BLaER1 (cell line): ENCODE data around the gene CFAP100.

ENCODE experiments used
- H3K27ac ChIP-seq: shearing (Covaris generic); formaldehyde crosslinking; 2 replicates; pipeline ENCODE4 v1.8.1; 2022
- H3K27me3 ChIP-seq: shearing (Covaris generic); formaldehyde crosslinking; 2 replicates; pipeline ENCODE4 v1.8.1; 2022
- H3K36me3 ChIP-seq: shearing (Covaris generic); formaldehyde crosslinking; 2 replicates; pipeline ENCODE4 v1.8.1; 2022
- H3K4me1 ChIP-seq: shearing (Covaris generic); formaldehyde crosslinking; 2 replicates; pipeline ENCODE4 v1.8.1; 2022
- H3K4me2 ChIP-seq: shearing (Covaris generic); formaldehyde crosslinking; 2 replicates; pipeline ENCODE4 v1.8.1; 2022
- H3K4me3 ChIP-seq: shearing (Covaris generic); formaldehyde crosslinking; 2 replicates; pipeline ENCODE4 v1.8.1; 2022
- H3K9ac ChIP-seq: shearing (Covaris generic); formaldehyde crosslinking; 2 replicates; pipeline ENCODE4 v1.8.1; 2022
- H3K9me3 ChIP-seq: shearing (Covaris generic); formaldehyde crosslinking; 2 replicates; pipeline ENCODE4 v1.8.1; 2022
- H4K20me1 ChIP-seq: shearing (Covaris generic); formaldehyde crosslinking; 2 replicates; pipeline ENCODE4 v1.8.1; 2022
- Cebpa-rat ChIP-seq: shearing (Covaris generic); IDR thresholded peaks from 2 replicates; pipeline ENCODE4 v1.8.1; 2022

Gene CFAP100

DNA sequence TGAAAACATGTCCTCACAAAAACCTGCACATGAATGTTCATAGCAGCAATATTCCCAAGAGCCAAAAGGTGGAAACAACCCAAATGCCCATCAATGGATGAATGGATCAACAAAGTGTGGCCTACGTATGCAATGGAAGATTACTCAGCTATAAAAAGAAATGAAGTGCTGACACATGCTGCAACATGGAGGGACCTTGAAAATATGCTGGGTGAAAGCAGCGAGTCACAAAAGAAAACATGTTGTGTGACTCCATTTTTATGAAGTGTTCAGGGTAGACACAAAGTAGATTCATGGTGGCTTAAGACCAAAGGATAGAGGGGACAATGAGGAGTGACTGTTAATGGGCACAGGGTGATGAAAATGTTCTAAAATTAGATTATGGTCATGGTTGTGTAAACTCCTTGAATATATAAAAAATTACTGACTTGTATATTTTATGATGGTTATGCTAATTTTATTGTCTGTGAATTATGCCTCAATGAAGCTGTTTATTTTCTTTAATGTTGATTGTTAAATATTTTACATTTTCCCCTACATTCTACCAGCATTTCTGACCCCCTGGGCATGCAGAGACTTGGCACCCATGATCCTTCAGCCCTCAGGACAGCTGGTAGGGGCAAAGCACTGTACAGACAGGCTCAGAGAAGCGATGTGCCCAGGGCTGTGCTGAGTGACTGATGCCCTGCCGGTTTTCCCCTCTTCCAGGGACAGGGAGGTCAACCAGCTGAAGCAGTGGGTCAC, 37.8 kb downstream of the CFAP100 start:
- Histone ChIP-seq H3K9me3 (peaks cover 6% of the 10 kb centered on the region; the same call in 1 of the 2 replicates), H3K4me3 (no peak overlapping the region), H3K36me3 (peaks cover 46% of the 10 kb centered on the region), H4K20me1 (no peaks in the 10 kb centered on the region), H3K4me2 (no peak overlapping the region), H3K9ac (no peak overlapping the region), H3K27ac (no peak overlapping the region), H3K27me3 (no peaks in the 10 kb centered on the region), H3K4me1 (no peaks in the 10 kb centered on the region)
- no peak for TF ChIP-seq Cebpa-rat

GRCh38 chr3:126433105-126433430, 38.4 kb downstream of the CFAP100 start:
- Histone ChIP-seq H3K4me2 (no peak overlapping the region), H3K27ac (no peak overlapping the region)
- no peak for TF ChIP-seq Cebpa-rat

GRCh38 chr3:126433496-126434263, 39.0 kb downstream of the CFAP100 start:
- Histone ChIP-seq H3K4me1 (no peaks in the 10 kb centered on the region), H4K20me1 (no peaks in the 10 kb centered on the region), H3K27ac (no peak overlapping the region), H3K9me3 (no peaks in the 10 kb centered on the region), H3K36me3 (peaks cover 57% of the 10 kb centered on the region), H3K4me3 (no peak overlapping the region), H3K9ac (no peak overlapping the region), H3K4me2 (no peak overlapping the region), H3K27me3 (no peaks in the 10 kb centered on the region)
- TF ChIP-seq Cebpa-rat = no peak

More at GRCh38 chr3:126433105-126433430, 38.4 kb downstream of the CFAP100 start:
- Histone ChIP-seq H3K9me3 (peaks cover 1% of the 10 kb centered on the region; the same call in 1 of the 2 replicates), H3K9ac (no peak overlapping the region), H3K27me3 (no peaks in the 10 kb centered on the region), H3K4me3 (no peak overlapping the region), H3K36me3 (peaks cover 51% of the 10 kb centered on the region), H4K20me1 (no peaks in the 10 kb centered on the region), H3K4me1 (no peaks in the 10 kb centered on the region)

DNA sequence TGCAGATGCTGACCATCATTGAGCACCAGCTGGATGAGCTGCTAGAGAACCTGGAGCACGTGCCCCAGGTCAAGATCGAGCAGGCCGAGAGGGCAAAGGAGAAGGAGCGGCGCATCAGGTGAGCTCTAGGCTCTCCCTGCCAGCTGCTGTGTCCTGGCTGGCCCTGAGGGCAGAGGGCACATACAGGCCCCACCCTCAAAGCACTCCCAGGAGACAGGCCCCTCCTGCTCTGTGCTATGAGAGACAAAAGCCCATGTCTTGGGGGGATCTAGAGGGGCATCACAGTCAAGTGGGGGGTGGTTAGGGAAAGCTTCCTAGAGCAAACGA, 39.5 kb downstream of the CFAP100 start:
- H3K4me1 ChIP-seq = no peaks in the 10 kb centered on the region
- H3K4me3 ChIP-seq = no peak overlapping the region
- no peaks in the 10 kb centered on the region for H3K27me3 ChIP-seq
- no peak for TF ChIP-seq Cebpa-rat
- H3K27ac ChIP-seq = no peak overlapping the region
- H3K4me2 ChIP-seq = no peak overlapping the region
- H3K9ac ChIP-seq = no peak overlapping the region
- H3K9me3 ChIP-seq = no peaks in the 10 kb centered on the region
- no peaks in the 10 kb centered on the region for H4K20me1 ChIP-seq
- peaks cover 63% of the 10 kb centered on the region for H3K36me3 ChIP-seq

DNA sequence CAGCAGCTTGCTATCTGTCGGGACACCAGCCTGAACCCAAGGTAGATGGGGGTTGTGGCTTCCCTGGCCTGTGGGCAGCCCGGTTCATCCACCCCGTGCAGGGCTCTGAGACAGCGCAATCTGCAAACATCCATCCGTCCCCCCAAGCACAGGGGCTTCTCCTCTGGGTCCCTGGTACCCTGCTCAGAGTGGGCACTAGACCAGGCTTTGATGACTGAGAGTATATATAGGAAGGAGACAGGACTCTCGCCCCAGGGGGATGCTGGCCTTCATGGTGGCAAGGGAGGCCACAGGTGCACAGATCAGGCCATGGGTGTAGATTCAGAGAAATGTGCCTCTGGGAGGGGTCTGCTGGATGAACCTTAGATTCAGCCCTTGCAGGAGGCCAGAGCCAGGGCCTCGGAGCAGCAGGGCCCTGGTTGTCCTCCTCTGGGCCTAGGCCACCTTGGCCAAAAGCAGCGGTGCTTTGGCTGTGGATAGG, 40.3 kb downstream of the CFAP100 start:
- Histone ChIP-seq H3K27ac (no peak overlapping the region), H3K4me3 (no peak overlapping the region), H3K4me1 (no peaks in the 10 kb centered on the region), H3K4me2 (no peak overlapping the region), H3K36me3 (peaks cover 70% of the 10 kb centered on the region), H4K20me1 (no peaks in the 10 kb centered on the region), H3K9me3 (no peaks in the 10 kb centered on the region), H3K27me3 (no peaks in the 10 kb centered on the region), H3K9ac (no peak overlapping the region)
- no peak for TF ChIP-seq Cebpa-rat

- no peaks in the 10 kb centered on the region for H3K9me3 ChIP-seq
- H3K4me2 ChIP-seq = no peak overlapping the region
- peaks cover 77% of the 10 kb centered on the region for H3K36me3 ChIP-seq
- no peak overlapping the region for H3K27ac ChIP-seq
- no peaks in the 10 kb centered on the region for H4K20me1 ChIP-seq
- no peaks in the 10 kb centered on the region for H3K4me1 ChIP-seq
- no peaks in the 10 kb centered on the region for H3K27me3 ChIP-seq
- H3K9ac ChIP-seq = no peak overlapping the region
- no peak overlapping the region for H3K4me3 ChIP-seq
- TF ChIP-seq Cebpa-rat = no peak
Measured at GRCh38 chr3:126435456-126436315, 41.0 kb downstream of the CFAP100 start.

- no peaks in the 10 kb centered on the region for H3K9me3 ChIP-seq
- no peak overlapping the region for H3K27ac ChIP-seq
- no peaks in the 10 kb centered on the region for H3K4me1 ChIP-seq
- H3K36me3 ChIP-seq = peaks cover 88% of the 10 kb centered on the region
- no peak overlapping the region for H3K4me2 ChIP-seq
- no peak overlapping the region for H3K4me3 ChIP-seq
- H4K20me1 ChIP-seq = no peaks in the 10 kb centered on the region
- no peak for TF ChIP-seq Cebpa-rat
- H3K9ac ChIP-seq = no peak overlapping the region
- no peaks in the 10 kb centered on the region for H3K27me3 ChIP-seq
Measured at GRCh38 chr3:126436826-126437717, 42.4 kb downstream of the CFAP100 start.

DNA sequence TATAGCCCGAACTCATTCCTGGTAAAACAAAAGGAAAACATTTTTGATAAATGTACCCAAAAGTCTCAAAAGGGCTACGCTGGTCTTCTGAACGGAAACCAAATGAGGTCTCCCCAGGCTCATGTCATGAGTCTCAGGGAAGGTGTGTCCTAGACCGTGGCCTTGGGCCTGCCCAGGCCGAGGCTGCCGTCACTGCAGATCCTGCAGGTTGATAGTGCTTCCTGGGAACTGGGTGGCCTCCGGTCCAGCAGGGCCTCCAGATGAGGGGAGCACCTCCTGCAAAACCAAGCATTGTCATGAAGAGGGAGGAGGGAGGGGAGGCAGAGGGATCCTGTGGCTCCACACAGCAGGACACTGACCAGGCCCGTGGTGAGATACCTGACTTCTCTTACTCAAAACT, 43.5 kb downstream of the CFAP100 start:
- H3K9me3 ChIP-seq = no peaks in the 10 kb centered on the region
- H3K4me2 ChIP-seq = no peak overlapping the region
- H3K27ac ChIP-seq = no peak overlapping the region
- H3K4me3 ChIP-seq = no peak overlapping the region
- H3K9ac ChIP-seq = no peak overlapping the region
- no peaks in the 10 kb centered on the region for H3K4me1 ChIP-seq
- no peaks in the 10 kb centered on the region for H4K20me1 ChIP-seq
- TF ChIP-seq Cebpa-rat = no peak
- peaks cover 88% of the 10 kb centered on the region for H3K36me3 ChIP-seq
- H3K27me3 ChIP-seq = no peaks in the 10 kb centered on the region

GRCh38 chr3:126438746-126439145, 44.0 kb downstream of the CFAP100 start:
- H3K4me2 ChIP-seq = no peak overlapping the region
- H3K27ac ChIP-seq = no peak overlapping the region
- no peak for TF ChIP-seq Cebpa-rat
- H3K27me3 ChIP-seq = no peaks in the 10 kb centered on the region
- no peaks in the 10 kb centered on the region for H4K20me1 ChIP-seq
- H3K36me3 ChIP-seq = peaks cover 83% of the 10 kb centered on the region
- no peaks in the 10 kb centered on the region for H3K4me1 ChIP-seq
- no peak overlapping the region for H3K9ac ChIP-seq
- H3K9me3 ChIP-seq = no peaks in the 10 kb centered on the region
- H3K4me3 ChIP-seq = no peak overlapping the region
